Subcutaneous abdominal adipose tissue (tissue), 5 donors: Measurements from ENCODE around the gene SRP54.

Source experiments
- H3K27ac ChIP-seq: one replicate; pipeline ENCODE4 v1.7.0; 2013; ENCODE audit warnings: low read depth, mild to moderate bottlenecking, inconsistent platforms, low read length, moderate library complexity
- H3K27me3 ChIP-seq, 5 donors: one replicate each; pipeline ENCODE4 v1.7.0; 2013; ENCODE audit warnings: low read length in 5 of 5, inconsistent platforms in 1 of 5; ENCODE audit not compliant: control insufficient read depth in 5 of 5, insufficient read depth in 4 of 5
- H3K36me3 ChIP-seq, 5 donors: one replicate each; pipeline ENCODE4 v1.7.0; 2013; ENCODE audit warnings: low read length in 5 of 5; ENCODE audit not compliant: control insufficient read depth in 5 of 5, insufficient read depth in 5 of 5
- H3K4me1 ChIP-seq, 5 donors: one replicate each; pipeline ENCODE4 v1.7.0; 2013; ENCODE audit warnings: low read length in 5 of 5, mild to moderate bottlenecking in 3 of 5, moderate library complexity in 1 of 5; ENCODE audit not compliant: control insufficient read depth in 5 of 5, insufficient read depth in 5 of 5
- H3K4me3 ChIP-seq, 5 donors: one replicate each; pipeline ENCODE4 v1.7.0; 2013; ENCODE audit warnings: low read length in 5 of 5, low read depth in 1 of 5
- H3K9ac ChIP-seq, 5 donors: one replicate each; pipeline ENCODE4 v1.7.0; 2013; ENCODE audit warnings: low read length in 5 of 5, mild to moderate bottlenecking in 4 of 5, moderate library complexity in 3 of 5
- H3K9me3 ChIP-seq, 5 donors: one replicate each; pipeline ENCODE4 v1.7.0; 2013; ENCODE audit warnings: low read length in 5 of 5; ENCODE audit not compliant: control insufficient read depth in 5 of 5
- donor health status: healthy.
- donor health status: healthy.
- donor health status: healthy.
- donor health status: healthy.
- donor health status: healthy.

The SRP54 gene

GRCh38 chr14:34982421-34983147 lies at the start of gene SRP54:
SRP54 (plus strand) TSS chr14:34982992; CDS start chr14:34996710, 13,718 bp downstream.
- H3K4me1 ChIP-seq: peaks cover 2 to 39% (median 35%) of the 10 kb centered on the region in 5 donors
- peak within 1 kb of the TSS; percentile 95 for H3K27ac ChIP-seq
- H3K9me3 ChIP-seq: no peaks in the 10 kb centered on the region
- H3K27me3 ChIP-seq: no peaks in the 10 kb centered on the region
- H3K9ac ChIP-seq: peak within 1 kb of the TSS; percentile 60 to 97 (median 89)
- H3K4me3 ChIP-seq: peak within 1 kb of the TSS; percentile 73 to 97 (median 93)
- no peaks in the 10 kb centered on the region for H3K36me3 ChIP-seq

GRCh38 chr14:34933301-34933700 lies 49.5 kb upstream of the SRP54 start:
- Histone ChIP-seq H3K36me3 (no peaks in the 10 kb centered on the region), H3K4me1 (peaks cover 0 to 7% (median 2%) of the 10 kb centered on the region in 5 donors), H3K27ac (no peak overlapping the region), H3K4me3 (no peak overlapping the region), H3K27me3 (no peaks in the 10 kb centered on the region), H3K9me3 (no peaks in the 10 kb centered on the region), H3K9ac (no peak overlapping the region)

GRCh38 chr14:34935488-34935887 lies 47.3 kb upstream of the SRP54 start:
- Histone ChIP-seq H3K36me3 (no peaks in the 10 kb centered on the region), H3K9me3 (no peaks in the 10 kb centered on the region), H3K9ac (no peak overlapping the region), H3K27ac (no peak overlapping the region), H3K27me3 (no peaks in the 10 kb centered on the region), H3K4me3 (no peak overlapping the region), H3K4me1 (peaks cover 0 to 7% (median 2%) of the 10 kb centered on the region in 5 donors)

DNA sequence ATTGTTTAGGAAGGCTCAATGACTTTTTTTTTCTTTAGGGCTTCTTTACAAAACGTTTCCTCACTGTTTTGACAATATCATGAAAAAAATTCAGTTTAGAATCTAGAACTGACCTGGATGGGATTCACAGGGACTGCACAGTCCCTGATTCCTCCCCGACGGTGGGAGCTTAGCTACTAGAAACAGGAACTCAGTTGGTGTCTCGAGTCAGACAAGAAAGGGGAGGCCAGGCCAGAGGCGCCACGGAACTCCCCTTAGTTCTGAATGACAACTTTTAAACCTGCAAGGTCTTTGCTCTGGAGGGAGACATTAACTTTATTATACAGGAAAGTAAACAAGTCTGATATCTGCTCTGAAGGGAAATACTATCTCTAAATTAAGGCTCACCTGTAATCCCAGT lies 45.4 kb upstream of the SRP54 start:
- no peak overlapping the region for H3K4me3 ChIP-seq
- no peaks in the 10 kb centered on the region for H3K9me3 ChIP-seq
- peaks cover 0 to 3% (median 0%) of the 10 kb centered on the region in 5 donors for H3K4me1 ChIP-seq
- H3K9ac ChIP-seq: no peak overlapping the region
- H3K27ac ChIP-seq: no peak overlapping the region
- H3K27me3 ChIP-seq: no peaks in the 10 kb centered on the region
- H3K36me3 ChIP-seq: no peaks in the 10 kb centered on the region

GRCh38 chr14:34937876-34938275 lies 44.9 kb upstream of the SRP54 start:
- peaks cover 0 to under 1% (median 0%) of the 10 kb centered on the region in 5 donors for H3K9me3 ChIP-seq
- no peak overlapping the region for H3K9ac ChIP-seq
- peaks cover 0 to 3% (median 0%) of the 10 kb centered on the region in 5 donors for H3K4me1 ChIP-seq
- no peak overlapping the region for H3K27ac ChIP-seq
- no peaks in the 10 kb centered on the region for H3K27me3 ChIP-seq
- H3K4me3 ChIP-seq: no peak overlapping the region
- no peaks in the 10 kb centered on the region for H3K36me3 ChIP-seq

- no peak overlapping the region for H3K9ac ChIP-seq
- peaks cover 0 to 11% (median 7%) of the 10 kb centered on the region in 5 donors for H3K9me3 ChIP-seq
- no peaks in the 10 kb centered on the region for H3K27me3 ChIP-seq
- H3K4me3 ChIP-seq: no peak overlapping the region
- no peak overlapping the region for H3K27ac ChIP-seq
- H3K4me1 ChIP-seq: no peaks in the 10 kb centered on the region
- H3K36me3 ChIP-seq: peaks cover 0 to 3% (median 0%) of the 10 kb centered on the region in 5 donors
Observed at GRCh38 chr14:34943506-34943905, 39.3 kb upstream of the SRP54 start.

DNA sequence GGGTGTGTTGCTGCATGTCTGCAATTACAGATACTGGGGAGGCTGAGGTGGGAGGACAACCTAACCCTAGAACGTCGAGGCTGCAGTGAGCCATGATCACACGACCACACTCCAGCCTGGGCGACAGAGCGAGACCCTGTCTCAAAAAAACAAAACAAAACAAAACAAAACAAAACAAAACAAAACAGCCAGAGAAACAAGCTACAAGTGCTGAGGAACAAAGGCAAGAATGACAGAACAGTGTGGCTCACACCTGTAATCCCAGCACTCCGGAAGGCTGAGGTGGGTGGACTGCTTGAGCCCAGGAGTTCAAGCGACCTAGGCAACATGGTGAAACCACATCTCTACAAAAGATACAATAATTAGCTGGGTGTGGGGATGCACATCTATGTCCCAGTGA lies 38.0 kb upstream of the SRP54 start:
- H3K4me1 ChIP-seq: no peaks in the 10 kb centered on the region

GRCh38 chr14:34946699-34947098 lies 36.1 kb upstream of the SRP54 start:
- Histone ChIP-seq H3K36me3 (peaks cover 0 to 3% (median 0%) of the 10 kb centered on the region in 5 donors), H3K27ac (no peak overlapping the region), H3K9ac (no peak overlapping the region), H3K27me3 (no peaks in the 10 kb centered on the region), H3K9me3 (peaks cover 0 to 11% (median 7%) of the 10 kb centered on the region in 5 donors), H3K4me1 (no peaks in the 10 kb centered on the region), H3K4me3 (no peak overlapping the region)

More for the DNA sequence above, 38.0 kb upstream of the SRP54 start:
- H3K36me3 ChIP-seq: peaks cover 0 to 3% (median 0%) of the 10 kb centered on the region in 5 donors
- H3K27ac ChIP-seq: no peak overlapping the region
- no peak overlapping the region for H3K9ac ChIP-seq
- H3K9me3 ChIP-seq: peaks cover 0 to 11% (median 7%) of the 10 kb centered on the region in 5 donors
- no peak overlapping the region for H3K4me3 ChIP-seq
- H3K27me3 ChIP-seq: no peaks in the 10 kb centered on the region

GRCh38 chr14:34951286-34951685 lies 31.5 kb upstream of the SRP54 start:
- Histone ChIP-seq H3K4me1 (no peaks in the 10 kb centered on the region), H3K27me3 (no peaks in the 10 kb centered on the region), H3K27ac (no peak overlapping the region), H3K36me3 (peaks cover 5 to 9% (median 7%) of the 10 kb centered on the region in 5 donors), H3K9ac (no peak overlapping the region), H3K4me3 (no peak overlapping the region), H3K9me3 (no peaks in the 10 kb centered on the region)

DNA sequence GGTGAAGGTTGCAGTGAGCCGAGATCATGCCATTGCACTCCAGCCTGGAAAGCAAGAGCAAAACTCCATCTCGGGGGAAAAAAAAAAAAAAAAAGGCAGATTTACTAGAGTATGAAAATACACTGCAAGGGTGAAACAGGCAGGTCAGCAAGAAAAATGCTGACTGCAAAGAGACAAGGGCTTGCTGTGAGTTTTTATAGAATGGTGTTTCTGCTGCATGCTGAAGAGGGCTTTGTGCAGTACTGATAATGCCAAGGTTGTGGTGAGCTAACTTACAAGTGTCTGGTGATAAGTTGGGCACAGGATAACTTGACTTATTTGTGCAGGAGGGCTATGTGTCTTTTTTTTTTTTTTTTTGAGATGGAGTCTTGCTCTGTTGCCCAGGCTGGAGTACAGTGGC lies 25.9 kb upstream of the SRP54 start:
- no peak overlapping the region for H3K9ac ChIP-seq
- H3K9me3 ChIP-seq: no peaks in the 10 kb centered on the region
- H3K4me1 ChIP-seq: no peaks in the 10 kb centered on the region
- no peak overlapping the region for H3K4me3 ChIP-seq
- no peaks in the 10 kb centered on the region for H3K27me3 ChIP-seq
- peaks cover 10 to 17% (median 11%) of the 10 kb centered on the region in 5 donors for H3K36me3 ChIP-seq
- H3K27ac ChIP-seq: no peak overlapping the region
